ENCODE measurements around the gene PRKD2.

GRCh38 chr19:46654621-46655152 lies 62.2 kb downstream of the PRKD2 start:
- TF ChIP-seq, protein P1, sequence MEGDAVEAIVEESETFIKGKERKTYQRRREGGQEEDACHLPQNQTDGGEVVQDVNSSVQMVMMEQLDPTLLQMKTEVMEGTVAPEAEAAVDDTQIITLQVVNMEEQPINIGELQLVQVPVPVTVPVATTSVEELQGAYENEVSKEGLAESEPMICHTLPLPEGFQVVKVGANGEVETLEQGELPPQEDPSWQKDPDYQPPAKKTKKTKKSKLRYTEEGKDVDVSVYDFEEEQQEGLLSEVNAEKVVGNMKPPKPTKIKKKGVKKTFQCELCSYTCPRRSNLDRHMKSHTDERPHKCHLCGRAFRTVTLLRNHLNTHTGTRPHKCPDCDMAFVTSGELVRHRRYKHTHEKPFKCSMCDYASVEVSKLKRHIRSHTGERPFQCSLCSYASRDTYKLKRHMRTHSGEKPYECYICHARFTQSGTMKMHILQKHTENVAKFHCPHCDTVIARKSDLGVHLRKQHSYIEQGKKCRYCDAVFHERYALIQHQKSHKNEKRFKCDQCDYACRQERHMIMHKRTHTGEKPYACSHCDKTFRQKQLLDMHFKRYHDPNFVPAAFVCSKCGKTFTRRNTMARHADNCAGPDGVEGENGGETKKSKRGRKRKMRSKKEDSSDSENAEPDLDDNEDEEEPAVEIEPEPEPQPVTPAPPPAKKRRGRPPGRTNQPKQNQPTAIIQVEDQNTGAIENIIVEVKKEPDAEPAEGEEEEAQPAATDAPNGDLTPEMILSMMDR (IDR thresholded peaks at IDR 0.05): no peak
- TF ChIP-seq EZH2 (IDR thresholded peaks at IDR 0.05): no peak
